ENCODE results near the gene CTNNA1. TPM values are rescaled to one million over a fixed set of nuclear protein-coding genes. Genes with fewer than 3 reads are reported as not detected.
"Not testable (repeated sequence)": the region's sequence is repeated elsewhere in the genome, so short reads cannot be mapped to it uniquely, and the experiment has no call there.

The CTNNA1 gene
- total RNA-seq, 1 donor from 2014 or later: 397 TPM

GRCh38 chr5:138803285-138803684 is 50.1 kb downstream of the CTNNA1 start:
- DNase-seq (ENCODE audit: low read depth): no peak
- TF ChIP-seq, protein P1, sequence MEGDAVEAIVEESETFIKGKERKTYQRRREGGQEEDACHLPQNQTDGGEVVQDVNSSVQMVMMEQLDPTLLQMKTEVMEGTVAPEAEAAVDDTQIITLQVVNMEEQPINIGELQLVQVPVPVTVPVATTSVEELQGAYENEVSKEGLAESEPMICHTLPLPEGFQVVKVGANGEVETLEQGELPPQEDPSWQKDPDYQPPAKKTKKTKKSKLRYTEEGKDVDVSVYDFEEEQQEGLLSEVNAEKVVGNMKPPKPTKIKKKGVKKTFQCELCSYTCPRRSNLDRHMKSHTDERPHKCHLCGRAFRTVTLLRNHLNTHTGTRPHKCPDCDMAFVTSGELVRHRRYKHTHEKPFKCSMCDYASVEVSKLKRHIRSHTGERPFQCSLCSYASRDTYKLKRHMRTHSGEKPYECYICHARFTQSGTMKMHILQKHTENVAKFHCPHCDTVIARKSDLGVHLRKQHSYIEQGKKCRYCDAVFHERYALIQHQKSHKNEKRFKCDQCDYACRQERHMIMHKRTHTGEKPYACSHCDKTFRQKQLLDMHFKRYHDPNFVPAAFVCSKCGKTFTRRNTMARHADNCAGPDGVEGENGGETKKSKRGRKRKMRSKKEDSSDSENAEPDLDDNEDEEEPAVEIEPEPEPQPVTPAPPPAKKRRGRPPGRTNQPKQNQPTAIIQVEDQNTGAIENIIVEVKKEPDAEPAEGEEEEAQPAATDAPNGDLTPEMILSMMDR (IDR thresholded peaks at IDR 0.05; ENCODE audit: insufficient read depth, low read length, poor library complexity, severe bottlenecking): no peak
- H3K27me3 ChIP-seq (ENCODE audit: control insufficient read depth, insufficient read depth, low read length): no peaks in the 10 kb centered on the region
- H3K4me3 ChIP-seq (ENCODE audit: low read depth, low read length): no peak overlapping the region
- H3K36me3 ChIP-seq (ENCODE audit: control insufficient read depth, insufficient read depth, low read length): no peaks in the 10 kb centered on the region

DNA sequence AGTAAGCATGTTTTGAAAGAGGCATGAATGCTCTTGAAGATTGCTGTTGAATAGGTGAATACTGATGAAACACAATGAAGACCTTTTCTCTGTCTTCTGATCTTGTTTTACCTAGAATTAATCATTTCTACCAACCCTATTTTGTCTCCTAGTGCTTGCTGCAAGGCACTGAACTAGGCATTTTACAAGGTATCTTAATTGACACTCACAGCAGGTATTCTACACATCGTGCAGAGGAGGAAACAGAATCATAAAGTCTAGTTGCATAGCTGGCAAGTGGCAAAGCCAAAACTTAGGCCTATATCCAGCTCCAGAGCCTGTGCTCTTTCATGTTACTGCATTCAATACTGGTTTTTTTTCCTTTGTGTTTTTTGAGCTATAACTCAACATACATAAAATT is 50.7 kb downstream of the CTNNA1 start:
- TF ChIP-seq, protein P1 (IDR thresholded peaks at IDR 0.05; ENCODE audit: insufficient read depth, low read length, poor library complexity, severe bottlenecking): no peak
- DNase-seq (ENCODE audit: low read depth): no peak
- no peaks in the 10 kb centered on the region for H3K36me3 ChIP-seq (ENCODE audit: control insufficient read depth, insufficient read depth, low read length)
- H3K4me3 ChIP-seq (ENCODE audit: low read depth, low read length): no peak overlapping the region
- H3K27me3 ChIP-seq (ENCODE audit: control insufficient read depth, insufficient read depth, low read length): no peaks in the 10 kb centered on the region

DNA sequence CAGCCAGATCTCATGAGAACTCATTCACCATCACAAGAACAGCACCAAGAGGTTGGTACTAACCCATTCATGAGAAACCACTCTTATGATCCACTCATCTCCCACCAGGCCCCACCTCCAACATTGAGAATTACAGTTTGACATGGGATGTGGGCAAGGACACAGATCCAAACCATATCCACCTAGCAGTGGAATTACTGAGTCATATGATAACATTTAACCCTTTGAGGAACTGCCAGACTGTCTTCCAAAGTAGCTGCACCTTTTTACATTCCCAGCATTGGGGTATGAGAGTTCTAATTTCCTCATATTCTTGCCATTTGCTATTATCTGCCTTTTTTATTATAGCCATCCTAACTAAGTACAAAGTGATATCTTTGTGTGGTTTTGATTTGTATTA is 51.9 kb downstream of the CTNNA1 start:
- DNase-seq (ENCODE audit: low read depth): no peak

DNA sequence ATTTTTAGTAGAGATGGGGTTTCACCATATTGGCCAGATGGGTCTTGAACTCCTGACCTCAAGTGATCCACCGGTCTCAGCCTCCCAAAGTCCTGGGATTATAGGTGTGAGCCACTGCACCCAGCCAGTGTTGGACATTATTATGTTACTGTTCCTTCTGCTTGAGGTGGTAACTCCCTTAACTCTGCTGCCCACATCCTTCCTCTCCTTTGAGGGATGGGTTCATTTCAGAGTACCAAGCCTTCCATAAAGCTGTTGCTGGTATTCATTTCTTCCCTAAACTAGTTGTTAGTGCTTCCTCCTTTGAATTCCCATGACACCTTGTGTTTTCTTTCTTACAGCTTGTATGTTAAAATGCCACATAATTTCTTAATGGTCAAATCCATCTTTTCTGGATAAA is 54.0 kb downstream of the CTNNA1 start:
- Histone ChIP-seq H3K27me3 (ENCODE audit: control insufficient read depth, insufficient read depth, low read length) (no peaks in the 10 kb centered on the region), H3K36me3 (ENCODE audit: control insufficient read depth, insufficient read depth, low read length) (peaks cover 1% of the 10 kb centered on the region), H3K4me3 (ENCODE audit: low read depth, low read length) (no peak overlapping the region)
- DNase-seq (ENCODE audit: low read depth): no peak
- TF ChIP-seq, protein P1 (IDR thresholded peaks at IDR 0.05; ENCODE audit: insufficient read depth, low read length, poor library complexity, severe bottlenecking): no peak

More for the DNA sequence above, 51.9 kb downstream of the CTNNA1 start:
- H3K27me3 ChIP-seq (ENCODE audit: control insufficient read depth, insufficient read depth, low read length): no peaks in the 10 kb centered on the region
- TF ChIP-seq, protein P1 (IDR thresholded peaks at IDR 0.05; ENCODE audit: insufficient read depth, low read length, poor library complexity, severe bottlenecking): no peak
- H3K36me3 ChIP-seq (ENCODE audit: control insufficient read depth, insufficient read depth, low read length): peaks cover 1% of the 10 kb centered on the region
- no peak overlapping the region for H3K4me3 ChIP-seq (ENCODE audit: low read depth, low read length)

DNA sequence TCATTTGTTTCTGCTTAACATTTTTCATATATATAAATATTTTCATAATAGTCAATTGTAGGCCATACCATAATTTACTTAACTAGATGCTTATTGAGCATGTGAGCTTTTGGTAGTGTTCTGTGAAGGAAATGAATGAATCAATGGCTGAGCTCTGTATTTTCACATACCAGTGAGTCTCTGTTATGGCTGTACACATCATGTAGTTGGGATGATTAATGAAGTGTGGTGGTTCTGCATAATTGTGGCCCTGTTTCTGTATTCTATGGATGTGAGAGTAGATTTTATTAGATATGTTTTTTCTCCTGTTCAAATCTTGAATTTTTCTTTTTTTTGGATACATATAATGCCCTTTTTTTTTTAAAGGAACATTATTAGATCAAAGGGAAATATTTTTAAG is 56.2 kb downstream of the CTNNA1 start:
- Histone ChIP-seq H3K36me3 (ENCODE audit: control insufficient read depth, insufficient read depth, low read length) (peaks cover 1% of the 10 kb centered on the region), H3K27me3 (ENCODE audit: control insufficient read depth, insufficient read depth, low read length) (no peaks in the 10 kb centered on the region), H3K4me3 (ENCODE audit: low read depth, low read length) (no peak overlapping the region)
- TF ChIP-seq, protein P1 (IDR thresholded peaks at IDR 0.05; ENCODE audit: insufficient read depth, low read length, poor library complexity, severe bottlenecking): no peak
- DNase-seq (ENCODE audit: low read depth): no peak

- H3K27me3 ChIP-seq (ENCODE audit: control insufficient read depth, insufficient read depth, low read length); H3K36me3 ChIP-seq (ENCODE audit: control insufficient read depth, insufficient read depth, low read length); DNase-seq (ENCODE audit: low read depth); H3K4me3 ChIP-seq (ENCODE audit: low read depth, low read length): not testable (repeated sequence)
Measured at GRCh38 chr5:138810861-138811260, 57.6 kb downstream of the CTNNA1 start.

Measured in kidney epithelial cell (primary cell).